ENCODE measurements around the gene S100A11. TPM values are rescaled to one million over a fixed set of nuclear protein-coding genes. Genes with fewer than 3 reads are reported as not detected.
A peak's percentile ranks its signal among the peaks of the same experiment; 100 is the strongest.

The S100A11 gene
- total RNA-seq, 2 experiments from 2014 or later: 300 to 330 TPM

DNA sequence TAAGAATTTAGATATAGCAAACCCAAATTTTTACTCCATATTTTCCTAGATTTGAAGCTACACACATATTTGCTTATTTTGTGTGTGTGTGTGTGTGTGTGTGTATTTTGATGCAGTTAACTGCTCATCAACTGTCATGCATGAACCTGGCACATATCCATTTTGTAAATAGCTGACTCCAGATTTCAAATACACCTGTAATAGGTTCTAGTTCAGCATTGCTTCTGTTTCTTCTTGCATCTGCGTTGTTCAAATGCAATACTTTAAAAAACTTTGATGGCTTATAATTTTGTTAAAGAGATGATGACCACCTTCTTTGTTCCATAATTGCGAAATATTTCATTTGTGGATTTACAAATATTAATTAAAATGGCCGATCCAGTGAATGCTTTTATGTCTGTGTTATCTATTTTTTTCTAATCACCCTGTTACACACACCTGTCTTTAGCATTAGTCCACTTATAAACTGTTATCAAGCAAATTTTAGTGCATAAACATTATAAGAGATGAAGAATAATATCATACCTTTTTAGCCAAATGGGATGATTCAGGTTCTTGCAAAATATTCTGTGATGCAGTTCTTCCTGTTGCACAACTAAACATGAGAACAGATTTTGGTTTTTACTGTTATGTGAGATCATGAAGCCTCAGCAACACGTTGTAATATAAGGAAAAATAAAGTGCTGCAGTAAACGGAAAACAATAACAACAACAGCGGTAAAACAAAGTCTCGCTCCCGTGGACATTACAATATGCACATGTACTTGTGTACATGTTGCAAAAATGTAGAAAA is 12.7 kb upstream of the S100A11 start:
- H3K27me3 Mint-ChIP-seq: peaks cover 18% of the 10 kb centered on the region
- ATAC-seq (no peak), DNase-seq (no peak)
- CTCF ChIA-PET: interaction anchor here (0.9 to 7.2 kb wide), 6 partner anchors 10 to 410 kb away, joined by 3 to 79 read pairs (median 20); partner anchors contain the start of gene S100A11
- H3K9me3 Mint-ChIP-seq (ENCODE audit: low read depth): no peaks in the 10 kb centered on the region
- peak overlapping the region; percentile 17 for H3K27ac Mint-ChIP-seq
- no peak overlapping the region for H3K4me3 Mint-ChIP-seq
- peaks cover 29% of the 10 kb centered on the region for H3K4me1 Mint-ChIP-seq
- no peaks in the 10 kb centered on the region for H3K36me3 Mint-ChIP-seq

- CTCF ChIA-PET: interaction anchor here (0.9 to 7.2 kb wide), 8 partner anchors 10 to 411 kb away, joined by 3 to 79 read pairs (median 6); partner anchors contain the start of gene S100A11
- ATAC-seq (peak; percentile 24), DNase-seq (no peak)
- Mint-ChIP-seq H3K36me3 (no peaks in the 10 kb centered on the region), H3K27ac (peak overlapping the region; percentile 97), H3K4me3 (peak overlapping the region; percentile 75), H3K27me3 (peaks cover 8% of the 10 kb centered on the region), H3K9me3 (ENCODE audit: low read depth) (no peaks in the 10 kb centered on the region), H3K4me1 (peaks cover 29% of the 10 kb centered on the region)
These were observed 11.7 kb upstream of the S100A11 start for GRCh38 chr1:152048416-152049009.

- Mint-ChIP-seq H3K9me3 (ENCODE audit: low read depth) (no peaks in the 10 kb centered on the region), H3K4me1 (peaks cover 29% of the 10 kb centered on the region), H3K27ac (peak overlapping the region; percentile 97), H3K27me3 (peaks cover 3% of the 10 kb centered on the region), H3K4me3 (peak overlapping the region; percentile 75), H3K36me3 (no peaks in the 10 kb centered on the region)
- ATAC-seq (peak; percentile 95), DNase-seq (peak; percentile 96)
- CTCF ChIA-PET: interaction anchor here (1.0 to 7.2 kb wide), 7 partner anchors 9 to 411 kb away, joined by 3 to 79 read pairs (median 7); partner anchors contain the start of gene S100A11
These were observed 11.1 kb upstream of the S100A11 start for GRCh38 chr1:152047730-152048415.

GRCh38 chr1:152047413-152047729 is 10.6 kb upstream of the S100A11 start:
- DNase-seq: no peak
- H3K9me3 Mint-ChIP-seq (ENCODE audit: low read depth): no peaks in the 10 kb centered on the region
- H3K27ac Mint-ChIP-seq: peak overlapping the region; percentile 97
- no peaks in the 10 kb centered on the region for H3K36me3 Mint-ChIP-seq
- H3K4me3 Mint-ChIP-seq: peak overlapping the region; percentile 75
- CTCF ChIA-PET: interaction anchor here (0.7 to 7.2 kb wide), 7 partner anchors 8 to 412 kb away, joined by 3 to 79 read pairs (median 7); partner anchors contain the start of gene S100A11
- H3K4me1 Mint-ChIP-seq: peaks cover 27% of the 10 kb centered on the region
- ATAC-seq: no peak
- H3K27me3 Mint-ChIP-seq: no peaks in the 10 kb centered on the region

DNA sequence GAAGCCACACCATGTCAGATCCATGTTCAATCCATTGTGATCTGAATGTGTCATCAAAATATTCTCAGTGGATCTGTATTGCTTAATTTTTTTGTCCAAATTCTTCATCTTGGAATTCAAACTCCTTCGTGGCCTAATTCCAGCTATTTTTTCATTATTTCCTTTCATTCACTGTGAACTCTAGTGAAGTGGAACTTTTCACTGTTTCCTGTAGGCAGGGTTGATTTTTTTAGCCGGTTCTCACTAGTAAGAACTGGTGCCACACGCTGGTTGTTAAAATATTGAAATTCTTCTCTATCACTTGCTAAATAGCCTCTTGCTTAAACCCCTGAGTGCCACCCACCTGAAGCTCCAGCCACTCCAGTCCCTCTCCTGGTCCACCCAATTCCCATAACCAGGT is 7.6 kb upstream of the S100A11 start:
- Mint-ChIP-seq H3K27ac (no peak overlapping the region), H3K4me1 (peaks cover 20% of the 10 kb centered on the region), H3K36me3 (no peaks in the 10 kb centered on the region), H3K9me3 (ENCODE audit: low read depth) (no peaks in the 10 kb centered on the region), H3K4me3 (no peak overlapping the region), H3K27me3 (no peaks in the 10 kb centered on the region)
- no peak for DNase-seq
- CTCF ChIA-PET: interaction anchor here (1.2 to 7.2 kb wide), 2 partner anchors 9 kb away, joined by 4 to 72 read pairs; partner anchors contain the start of gene S100A11
- ATAC-seq: no peak

DNA sequence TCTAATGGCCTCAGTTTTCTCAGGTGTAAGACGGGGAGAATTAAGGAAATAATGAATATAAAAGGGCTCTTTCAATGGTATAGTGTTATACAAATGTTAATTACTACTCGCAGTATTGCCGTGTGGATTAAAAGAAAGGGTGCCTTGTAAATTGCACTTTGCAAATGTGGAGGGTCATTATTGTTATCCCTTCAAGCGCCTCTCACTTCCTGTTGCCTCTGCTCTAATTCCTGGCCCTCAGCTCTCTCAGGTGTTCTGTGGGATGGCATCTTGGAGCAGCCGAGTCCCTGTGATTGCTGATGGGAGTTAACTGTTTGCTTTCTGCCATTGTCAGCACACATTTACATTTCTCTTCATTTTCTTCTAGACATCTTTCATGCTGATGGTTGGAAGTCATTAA is 7.1 kb upstream of the S100A11 start:
- no peak overlapping the region for H3K4me3 Mint-ChIP-seq
- no peak overlapping the region for H3K27ac Mint-ChIP-seq
- H3K4me1 Mint-ChIP-seq: peaks cover 18% of the 10 kb centered on the region
- ATAC-seq: no peak
- no peaks in the 10 kb centered on the region for H3K27me3 Mint-ChIP-seq
- DNase-seq: no peak
- H3K9me3 Mint-ChIP-seq (ENCODE audit: low read depth): no peaks in the 10 kb centered on the region
- H3K36me3 Mint-ChIP-seq: no peaks in the 10 kb centered on the region
- CTCF ChIA-PET: interaction anchor here (1.2 to 7.2 kb wide), 2 partner anchors 8 to 9 kb away, joined by 4 to 72 read pairs; partner anchors contain the start of gene S100A11

DNA sequence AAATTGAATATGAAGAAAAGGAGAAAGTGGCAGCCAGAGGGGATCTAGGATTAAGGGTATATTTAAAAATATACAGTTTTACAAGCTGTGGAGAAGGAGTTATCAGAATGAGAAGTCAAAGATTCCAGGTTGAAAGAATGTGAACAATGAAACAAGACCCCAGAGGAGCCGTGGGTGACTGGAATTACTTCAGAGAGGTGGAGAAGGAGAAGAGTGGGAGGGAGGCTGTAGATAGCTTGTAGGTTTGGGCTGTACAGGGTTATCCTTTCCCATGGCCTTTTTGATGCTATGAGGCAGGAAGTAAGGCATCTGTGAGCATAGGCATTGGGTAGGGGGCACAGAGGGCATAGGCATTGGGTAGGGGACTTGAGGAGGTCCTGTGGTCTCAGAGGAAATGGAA is 5.2 kb upstream of the S100A11 start:
- Mint-ChIP-seq H3K36me3 (no peaks in the 10 kb centered on the region), H3K27me3 (no peaks in the 10 kb centered on the region), H3K9me3 (ENCODE audit: low read depth) (no peaks in the 10 kb centered on the region), H3K4me3 (no peak overlapping the region), H3K27ac (no peak overlapping the region), H3K4me1 (peaks cover 13% of the 10 kb centered on the region)
- ATAC-seq (no peak), DNase-seq (no peak)
- CTCF ChIA-PET: interaction anchor here (1.2 to 1.4 kb wide), 2 partner anchors 11 to 147 kb away, joined by 3 read pairs; no protein-coding TSS in a partner anchor

GRCh38 chr1:152039886-152040285 is 3.1 kb upstream of the S100A11 start:
- no peaks in the 10 kb centered on the region for H3K9me3 Mint-ChIP-seq (ENCODE audit: low read depth)
- no peak overlapping the region for H3K4me3 Mint-ChIP-seq
- CTCF ChIA-PET: interaction anchor here (1.4 to 2.1 kb wide), 3 partner anchors 8 to 418 kb away, joined by 4 to 7 read pairs (median 5); no protein-coding TSS in a partner anchor
- peaks cover 13% of the 10 kb centered on the region for H3K4me1 Mint-ChIP-seq
- H3K36me3 Mint-ChIP-seq: peaks cover 12% of the 10 kb centered on the region
- no peaks in the 10 kb centered on the region for H3K27me3 Mint-ChIP-seq
- DNase-seq (no peak), ATAC-seq (no peak)
- H3K27ac Mint-ChIP-seq: no peak overlapping the region

- DNase-seq: no peak
- CTCF ChIA-PET: interaction anchor here (1.4 to 2.1 kb wide), 3 partner anchors 9 to 419 kb away, joined by 4 to 7 read pairs (median 5); no protein-coding TSS in a partner anchor
- Mint-ChIP-seq H3K27me3 (no peaks in the 10 kb centered on the region), H3K4me1 (peaks cover 17% of the 10 kb centered on the region), H3K36me3 (peaks cover 16% of the 10 kb centered on the region), H3K4me3 (no peak overlapping the region), H3K27ac (no peak overlapping the region), H3K9me3 (ENCODE audit: low read depth) (no peaks in the 10 kb centered on the region)
- ATAC-seq: no peak
These were observed 2.7 kb upstream of the S100A11 start for GRCh38 chr1:152039461-152039860.

- CTCF ChIA-PET: interaction anchor here (1.6 to 2.1 kb wide), 2 partner anchors 9 to 420 kb away, joined by 5 to 7 read pairs; no protein-coding TSS in a partner anchor
- H3K27me3 Mint-ChIP-seq: no peaks in the 10 kb centered on the region
- ATAC-seq (no peak), DNase-seq (no peak)
- H3K4me3 Mint-ChIP-seq: no peak overlapping the region
- H3K36me3 Mint-ChIP-seq: peaks cover 19% of the 10 kb centered on the region
- H3K27ac Mint-ChIP-seq: no peak overlapping the region
- no peaks in the 10 kb centered on the region for H3K9me3 Mint-ChIP-seq (ENCODE audit: low read depth)
- peaks cover 21% of the 10 kb centered on the region for H3K4me1 Mint-ChIP-seq
These were observed 2.1 kb upstream of the S100A11 start for GRCh38 chr1:152038871-152039270.

GRCh38 chr1:152035539-152036266 is 1.1 kb downstream of the S100A11 start:
- ATAC-seq (peak; percentile 21), DNase-seq (no peak)
- H3K9me3 Mint-ChIP-seq (ENCODE audit: low read depth): no peaks in the 10 kb centered on the region
- peaks cover 43% of the 10 kb centered on the region for H3K36me3 Mint-ChIP-seq
- H3K27ac Mint-ChIP-seq: peak overlapping the region; percentile 94
- peak overlapping the region; percentile 96 for H3K4me3 Mint-ChIP-seq
- H3K4me1 Mint-ChIP-seq: peaks cover 36% of the 10 kb centered on the region
- no peaks in the 10 kb centered on the region for H3K27me3 Mint-ChIP-seq
- CTCF ChIA-PET: interaction anchor here (0.9 to 4.5 kb wide), 11 partner anchors 12 to 423 kb away, joined by 3 to 72 read pairs (median 13); no protein-coding TSS in a partner anchor

Data from activated CD8-positive, alpha-beta memory T cell treated with anti-CD3 and anti-CD28 coated beads, Interleukin-2, amount 10 ng/mL, durations not matched to agents 7 days and 5 days (primary cell).